Measurements from ENCODE around the gene ZBTB34.

DNA sequence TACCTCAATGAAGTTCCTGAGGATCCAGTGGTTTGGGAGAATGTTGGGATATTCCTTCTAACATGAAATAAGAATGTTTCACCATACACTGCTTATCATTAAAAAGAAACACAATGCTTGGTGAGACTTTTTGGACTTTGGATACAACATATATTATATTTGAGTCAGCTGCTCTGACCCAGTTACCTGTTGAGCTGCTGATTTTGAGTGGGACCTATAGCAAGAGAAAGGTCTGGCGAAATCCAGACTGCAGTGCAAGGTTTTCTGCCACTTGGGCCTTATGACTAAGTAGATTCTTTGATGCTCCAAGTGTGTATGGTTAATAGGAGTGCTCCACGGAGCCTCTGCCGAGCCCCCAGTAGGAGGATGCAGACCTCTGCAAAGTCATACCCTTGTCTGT is 44.1 kb downstream of the ZBTB34 start:
- TF ChIP-seq, protein P1, sequence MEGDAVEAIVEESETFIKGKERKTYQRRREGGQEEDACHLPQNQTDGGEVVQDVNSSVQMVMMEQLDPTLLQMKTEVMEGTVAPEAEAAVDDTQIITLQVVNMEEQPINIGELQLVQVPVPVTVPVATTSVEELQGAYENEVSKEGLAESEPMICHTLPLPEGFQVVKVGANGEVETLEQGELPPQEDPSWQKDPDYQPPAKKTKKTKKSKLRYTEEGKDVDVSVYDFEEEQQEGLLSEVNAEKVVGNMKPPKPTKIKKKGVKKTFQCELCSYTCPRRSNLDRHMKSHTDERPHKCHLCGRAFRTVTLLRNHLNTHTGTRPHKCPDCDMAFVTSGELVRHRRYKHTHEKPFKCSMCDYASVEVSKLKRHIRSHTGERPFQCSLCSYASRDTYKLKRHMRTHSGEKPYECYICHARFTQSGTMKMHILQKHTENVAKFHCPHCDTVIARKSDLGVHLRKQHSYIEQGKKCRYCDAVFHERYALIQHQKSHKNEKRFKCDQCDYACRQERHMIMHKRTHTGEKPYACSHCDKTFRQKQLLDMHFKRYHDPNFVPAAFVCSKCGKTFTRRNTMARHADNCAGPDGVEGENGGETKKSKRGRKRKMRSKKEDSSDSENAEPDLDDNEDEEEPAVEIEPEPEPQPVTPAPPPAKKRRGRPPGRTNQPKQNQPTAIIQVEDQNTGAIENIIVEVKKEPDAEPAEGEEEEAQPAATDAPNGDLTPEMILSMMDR (IDR thresholded peaks at IDR 0.05): no peak
- no peak for TF ChIP-seq POLR2A (IDR thresholded peaks at IDR 0.05)
